HG03064 (cell line): Measurements from ENCODE around the gene LARP1B.
A peak's percentile ranks its signal among the peaks of the same experiment; 100 is the strongest.
"Not testable (repeated sequence)": the region's sequence is repeated elsewhere in the genome, so short reads cannot be mapped to it uniquely, and the experiment has no call there.

ENCODE experiments used
- ATAC-seq: cut with Tn5 transposase; IDR thresholded peaks from one replicate; pipeline ENCODE4 v1.9.1; 2021; ENCODE audit warnings: low read depth; ENCODE audit not compliant: unreplicated experiment

The LARP1B gene

DNA sequence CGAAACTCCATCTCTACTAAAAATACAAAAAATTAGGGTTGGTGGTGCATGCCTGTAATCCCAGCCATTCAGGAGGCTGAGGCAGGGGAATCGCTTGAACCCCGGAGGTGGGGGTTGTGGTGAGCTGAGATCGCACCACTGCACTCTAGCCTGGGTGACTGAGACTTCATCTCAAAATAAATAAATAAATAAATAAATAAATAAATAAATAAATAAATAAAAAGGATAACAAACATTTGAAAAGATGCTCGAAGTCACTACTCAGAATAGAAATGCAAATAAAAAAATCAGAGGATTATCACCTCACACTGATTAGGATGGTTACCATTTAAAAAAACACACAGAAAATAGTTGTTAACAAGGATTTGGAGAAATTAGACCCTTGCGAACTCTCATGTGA is 73.8 kb downstream of the LARP1B start:
- no peak for ATAC-seq

DNA sequence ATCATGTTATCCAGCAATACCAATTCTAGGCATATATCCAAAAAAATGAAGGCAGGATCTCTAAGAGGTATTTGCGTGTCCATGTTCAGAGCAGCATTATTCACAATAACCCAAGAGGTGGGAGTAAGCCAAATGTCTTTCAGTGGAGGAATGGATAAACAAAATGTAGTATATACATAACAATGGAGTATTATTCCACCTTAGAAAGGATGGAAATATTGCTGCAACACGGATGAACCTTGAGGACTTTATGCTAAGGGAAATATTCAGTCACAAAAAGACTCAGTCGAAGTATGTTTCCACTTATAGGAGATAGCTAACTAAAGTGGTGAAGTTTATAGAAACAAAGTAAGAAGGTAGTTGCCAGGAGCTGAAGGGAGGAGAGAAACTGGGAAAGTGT is 74.3 kb downstream of the LARP1B start:
- no peak for ATAC-seq

DNA sequence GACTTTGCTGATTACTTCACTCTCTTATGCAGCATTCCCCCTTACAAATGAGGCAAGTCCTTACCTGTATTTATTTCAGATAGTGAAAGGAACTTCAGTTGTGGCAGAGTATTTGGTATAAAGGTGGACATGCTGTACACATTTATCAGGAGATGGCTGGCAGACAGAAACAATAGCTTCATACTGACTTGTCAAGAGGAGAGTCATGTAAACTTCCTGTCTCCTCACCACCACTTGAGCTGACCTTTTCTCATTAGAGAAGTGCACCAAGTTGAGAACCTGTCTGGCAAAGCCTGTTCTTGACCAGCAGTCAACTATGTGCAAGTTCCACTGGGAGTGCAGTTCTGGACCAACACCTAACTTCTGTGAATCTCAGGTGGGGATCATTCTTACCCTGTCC is 80.8 kb downstream of the LARP1B start:
- no peak for ATAC-seq

DNA sequence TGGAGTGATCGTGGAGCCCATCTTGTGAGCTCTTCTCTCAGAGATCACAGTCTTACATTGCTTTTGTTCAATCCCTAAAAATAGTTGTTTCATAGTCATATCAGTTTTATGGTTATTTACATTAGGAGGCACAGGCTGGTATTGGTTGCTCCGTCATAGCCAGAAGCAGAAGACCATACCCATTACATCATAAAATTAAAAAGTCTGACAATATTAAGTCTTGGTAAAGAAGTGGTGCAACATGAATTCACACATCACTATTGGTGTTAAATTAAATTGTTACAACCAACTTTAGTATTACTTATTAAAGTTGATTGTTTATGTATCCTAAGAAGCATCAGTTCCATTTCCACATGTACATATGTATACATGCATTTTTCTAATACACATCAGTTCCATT is 84.6 kb downstream of the LARP1B start:
- ATAC-seq: no peak

DNA sequence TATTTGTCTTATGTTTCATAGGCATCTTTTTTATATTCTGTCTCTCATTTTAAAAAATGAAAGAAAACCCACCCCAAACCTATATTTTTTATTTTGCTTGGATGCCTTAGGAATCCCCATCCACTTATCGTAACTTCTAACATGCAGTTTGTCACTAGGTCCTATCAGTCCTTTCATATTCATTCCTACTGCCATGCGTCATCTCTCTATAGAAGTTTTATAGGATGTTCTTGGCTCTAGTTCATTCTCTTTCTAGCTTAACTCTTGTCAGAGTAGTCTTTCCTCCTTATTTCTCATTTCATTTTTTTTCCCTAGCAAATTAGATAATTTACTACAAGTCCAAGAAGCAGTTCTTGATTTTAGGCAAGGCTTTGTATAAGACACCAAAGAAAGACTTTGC is 92.7 kb downstream of the LARP1B start:
- no peak for ATAC-seq

DNA sequence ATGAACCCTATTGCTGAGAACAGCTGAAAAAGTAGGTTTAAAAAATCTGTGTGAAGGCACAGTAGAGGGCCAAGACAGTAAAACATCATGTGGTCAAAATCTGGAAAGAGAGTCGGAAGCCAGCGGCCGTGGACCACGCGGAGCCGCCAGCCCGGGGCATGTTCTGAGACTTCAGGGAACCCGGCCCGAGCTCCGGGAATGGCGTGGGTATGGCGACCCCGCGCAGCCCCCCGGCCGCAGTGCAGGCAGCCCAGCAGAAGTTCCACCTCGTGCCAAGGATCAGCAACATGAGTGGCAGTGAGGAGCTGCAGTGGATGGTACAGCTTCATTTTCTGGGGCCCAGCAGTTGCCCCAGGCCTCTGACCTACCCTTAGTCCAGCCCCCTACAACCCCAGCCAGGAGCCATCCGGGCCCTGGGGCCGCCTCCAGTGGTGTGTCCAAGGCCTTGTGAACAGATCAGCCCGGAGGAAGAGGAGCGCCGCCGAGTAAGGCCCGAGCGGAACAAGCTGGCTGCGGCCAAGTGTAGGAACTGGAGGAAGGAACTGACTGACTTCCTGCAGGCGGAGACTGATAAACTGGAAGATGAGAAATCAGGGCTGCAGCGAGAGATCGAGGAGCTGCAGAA is 94.2 kb downstream of the LARP1B start:
- no peak for ATAC-seq

DNA sequence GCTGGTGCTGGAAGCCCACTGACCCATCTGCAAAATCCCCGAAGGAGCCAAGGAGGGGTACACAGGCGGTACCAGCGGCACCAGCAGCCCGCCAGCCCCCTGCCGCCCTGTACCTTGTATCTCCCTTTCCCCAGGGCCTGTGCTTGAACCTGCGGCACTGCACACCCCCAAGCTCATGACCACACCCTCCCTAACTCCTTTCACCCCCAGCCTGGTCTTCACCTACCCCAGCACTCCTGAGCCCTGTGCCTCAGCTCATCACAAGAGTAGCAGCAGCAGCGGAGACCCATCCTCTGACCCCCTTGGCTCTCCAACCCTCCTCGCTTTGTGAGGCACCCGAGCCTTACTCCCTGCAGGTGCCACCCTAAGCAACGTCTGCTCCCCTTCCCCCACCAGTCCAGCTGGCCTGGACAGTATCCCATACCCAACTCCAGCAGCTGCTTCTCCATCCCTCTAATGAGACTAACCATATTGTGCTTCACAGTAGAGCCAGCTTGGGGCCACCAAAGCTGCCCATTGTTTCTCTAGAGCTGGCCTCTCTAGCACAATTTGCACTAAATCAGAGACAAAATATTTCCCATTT is 94.9 kb downstream of the LARP1B start:
- no peak for ATAC-seq

DNA sequence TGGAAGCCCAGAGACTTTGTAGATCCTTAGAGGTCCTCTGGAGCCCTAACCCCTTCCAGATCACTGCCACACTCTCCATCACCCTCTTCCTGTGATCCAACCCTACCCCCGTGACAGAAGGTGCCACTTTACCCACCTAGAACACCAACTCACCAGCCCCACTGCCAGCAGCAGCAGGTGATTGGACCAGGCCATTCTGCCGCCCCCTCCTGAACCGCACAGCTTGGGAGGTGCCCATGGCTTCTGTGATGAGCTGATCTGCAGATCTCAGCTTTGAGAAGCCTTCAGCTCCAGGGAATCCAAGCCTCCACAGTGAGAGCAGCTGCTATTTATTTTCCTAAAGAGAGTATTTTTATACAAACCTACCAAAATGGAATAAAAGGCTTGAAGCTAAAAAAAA is 95.4 kb downstream of the LARP1B start:
- ATAC-seq: not testable (repeated sequence)

DNA sequence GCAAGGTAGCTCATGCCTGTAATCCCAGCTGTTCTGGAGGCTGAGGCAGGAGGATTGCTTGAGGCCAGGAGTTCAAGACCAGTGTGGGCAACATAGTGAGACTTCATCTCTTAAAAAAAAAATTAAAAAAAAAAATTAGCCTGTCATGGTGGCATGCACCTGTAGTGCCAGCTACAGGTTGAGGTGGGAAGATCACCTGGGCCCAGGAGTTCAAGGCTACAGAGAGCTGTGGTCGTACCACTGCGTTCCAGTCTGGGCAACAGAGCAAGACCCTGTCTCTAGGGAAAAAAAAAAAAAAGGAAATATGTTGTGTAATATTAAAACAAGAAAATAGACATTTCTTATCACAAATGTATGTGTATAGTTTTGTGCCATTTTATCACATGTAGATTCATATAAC is 97.8 kb downstream of the LARP1B start:
- no peak for ATAC-seq

DNA sequence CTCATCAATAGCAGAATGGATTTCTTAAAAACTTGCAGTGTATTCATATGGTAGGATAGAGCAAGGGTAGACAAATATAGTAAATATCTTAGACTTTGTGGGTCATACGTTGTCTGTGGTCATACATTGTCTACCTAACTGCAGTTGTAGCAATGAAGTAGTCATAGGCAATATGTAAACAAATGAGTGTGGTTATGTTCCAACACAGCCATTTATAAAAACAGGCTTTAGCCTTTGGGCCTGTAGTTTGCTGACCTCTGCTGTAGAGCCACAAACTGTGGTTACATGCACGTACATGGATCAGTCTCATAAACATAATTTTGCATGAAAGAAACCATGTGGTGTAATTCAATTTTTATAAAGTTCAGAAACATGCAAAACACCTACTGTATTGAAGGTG is 98.9 kb downstream of the LARP1B start:
- ATAC-seq: no peak

DNA sequence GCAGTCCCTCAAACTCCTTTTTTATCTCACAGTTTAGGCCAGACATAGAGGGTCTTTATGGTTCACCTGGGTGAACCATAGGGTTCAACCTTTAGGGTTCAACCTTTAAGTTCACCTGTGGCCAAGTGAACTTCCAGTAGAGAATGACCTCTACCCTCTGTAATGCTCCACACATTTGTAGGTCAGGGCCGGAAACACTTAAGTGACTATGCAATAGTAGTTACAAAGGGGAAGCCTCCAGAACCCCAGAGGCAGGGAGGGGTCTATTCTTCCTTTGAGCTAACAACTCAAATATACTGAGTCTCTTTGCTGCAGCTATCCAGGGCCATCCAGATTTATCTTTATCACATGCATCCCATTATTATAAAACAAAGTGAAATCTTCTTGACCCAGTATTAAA is 100.0 kb downstream of the LARP1B start:
- no peak for ATAC-seq

DNA sequence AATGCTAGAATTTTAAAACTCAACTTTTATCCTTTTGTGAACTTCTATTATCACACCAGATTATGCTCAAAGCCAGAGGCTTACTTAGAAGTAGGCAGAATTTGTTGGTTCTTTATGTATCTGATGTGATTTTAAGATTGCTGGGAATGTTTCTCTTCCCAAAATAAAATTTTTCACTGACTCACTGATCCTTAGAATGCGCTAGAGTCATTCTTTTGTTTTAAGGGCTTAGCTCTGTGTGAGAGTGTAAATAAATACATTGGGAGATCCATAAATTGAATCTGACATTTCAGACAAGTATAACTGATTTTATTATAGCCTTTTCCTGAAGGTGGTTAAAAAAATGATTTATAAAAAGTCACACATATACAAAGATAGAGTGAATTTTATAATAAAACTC is 101.3 kb downstream of the LARP1B start:
- ATAC-seq: no peak

DNA sequence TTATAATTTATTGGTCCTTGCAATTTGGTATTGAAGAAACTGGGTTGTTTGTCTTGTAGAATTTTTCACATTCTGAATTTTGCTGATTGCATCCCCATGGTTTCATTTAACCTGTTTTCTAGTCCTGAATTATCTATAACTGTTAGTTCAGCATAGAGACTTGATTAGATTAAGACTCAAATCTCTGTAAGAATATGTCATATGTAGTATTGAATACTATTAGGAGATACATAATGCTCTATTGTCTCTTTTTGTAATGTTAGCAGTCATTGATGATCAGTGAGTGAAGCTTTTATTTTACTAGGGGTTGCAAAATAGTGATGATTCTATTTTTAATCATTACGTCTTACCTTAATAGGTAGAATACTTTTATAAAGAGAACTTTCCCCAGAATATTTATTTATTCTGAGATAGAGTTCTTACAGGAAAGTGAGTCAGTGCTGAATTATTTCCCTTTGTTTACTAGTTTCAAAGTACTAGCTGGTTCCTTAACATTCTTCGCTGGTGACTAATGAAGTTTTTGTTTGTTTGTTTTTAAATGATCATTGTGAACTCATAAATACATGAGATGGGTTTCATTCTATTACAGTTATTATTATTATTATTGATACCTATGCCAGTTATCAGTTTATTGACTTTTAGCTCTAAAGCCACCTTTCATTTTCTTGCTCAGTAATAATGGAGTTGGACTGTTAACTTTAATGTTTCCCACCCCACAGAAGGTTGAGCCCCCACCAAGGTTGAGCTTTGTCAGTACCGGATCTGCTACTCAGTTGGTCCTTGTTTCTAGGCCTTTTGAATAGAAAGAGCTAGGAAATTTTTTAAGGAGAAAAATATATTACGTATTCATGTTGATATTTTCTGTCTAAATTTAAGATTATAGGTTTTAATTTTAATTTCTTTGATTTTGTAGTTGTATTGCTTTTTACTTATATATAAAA is 102.3 kb downstream of the LARP1B start:
- ATAC-seq: no peak

DNA sequence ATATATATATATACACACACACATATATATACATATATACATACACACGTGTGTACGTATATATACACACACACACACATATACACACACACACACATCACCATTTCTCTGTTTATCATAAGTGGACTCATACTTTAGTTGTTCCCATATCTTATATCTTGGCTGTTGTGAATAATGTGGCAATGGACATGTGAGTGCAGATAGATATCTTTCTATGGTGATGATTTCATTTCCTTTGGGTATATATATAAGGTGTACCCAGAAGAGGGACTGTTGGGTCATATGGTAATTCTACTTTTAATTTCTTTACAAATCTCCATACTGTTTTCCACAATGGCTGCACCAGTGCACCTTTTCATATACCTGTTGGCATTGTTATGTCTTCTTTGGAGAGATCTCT is 105.9 kb downstream of the LARP1B start:
- ATAC-seq: no peak

DNA sequence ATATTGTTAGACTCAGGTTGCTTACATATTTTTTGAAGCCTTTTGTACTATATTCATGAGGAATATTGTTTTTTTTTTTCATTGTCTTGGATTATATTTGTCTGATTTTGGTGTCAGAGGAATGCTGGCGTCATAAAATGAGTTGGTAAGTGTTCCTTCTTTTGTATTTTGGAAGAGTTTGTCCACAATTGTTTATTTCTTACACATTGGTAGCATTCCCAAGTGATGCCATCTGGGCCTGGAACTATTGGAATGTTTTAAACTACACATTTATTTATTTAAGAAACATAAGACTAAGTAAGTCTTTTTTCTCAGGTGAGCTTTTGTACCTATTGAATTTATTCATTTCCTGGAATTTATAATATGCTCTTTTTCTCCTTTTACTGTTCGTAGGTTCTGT is 107.6 kb downstream of the LARP1B start:
- no peak for ATAC-seq

DNA sequence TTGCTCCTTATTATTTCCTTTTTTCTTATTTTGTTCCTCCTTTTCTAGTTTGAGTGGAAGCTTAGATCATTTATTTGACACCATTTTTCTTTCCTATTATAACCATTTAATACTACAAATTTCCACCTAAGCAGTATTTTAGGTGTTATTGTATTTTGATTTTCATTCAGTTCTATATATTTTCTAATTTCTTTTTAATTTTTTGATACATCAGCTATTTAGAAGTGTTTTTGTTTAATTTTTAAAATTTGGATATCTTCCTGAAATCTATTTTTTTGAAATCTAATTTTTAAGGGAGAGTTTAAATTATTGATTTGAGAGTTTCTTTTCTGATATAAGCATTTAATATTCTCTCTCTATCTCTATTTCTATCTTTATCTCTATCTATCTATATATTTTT is 108.1 kb downstream of the LARP1B start:
- ATAC-seq: no peak

DNA sequence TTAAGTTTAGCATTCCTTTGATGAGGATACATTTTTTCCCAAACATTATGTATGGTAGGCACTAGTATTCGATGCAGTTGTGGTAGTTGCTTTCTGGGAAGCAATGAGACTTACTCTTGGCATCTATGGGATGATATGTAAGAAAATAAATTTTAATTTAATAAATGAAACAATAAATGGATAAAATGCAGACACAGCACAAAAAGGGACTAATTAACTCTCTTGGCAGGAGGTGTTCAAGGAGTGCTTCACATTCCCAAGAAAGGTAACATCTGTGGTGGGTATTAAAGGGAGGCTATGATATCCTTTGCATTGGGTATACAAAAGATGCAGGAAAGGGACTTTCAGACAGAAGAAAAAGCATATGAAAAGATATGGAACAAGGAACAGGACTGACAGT is 115.5 kb downstream of the LARP1B start:
- ATAC-seq: no peak

DNA sequence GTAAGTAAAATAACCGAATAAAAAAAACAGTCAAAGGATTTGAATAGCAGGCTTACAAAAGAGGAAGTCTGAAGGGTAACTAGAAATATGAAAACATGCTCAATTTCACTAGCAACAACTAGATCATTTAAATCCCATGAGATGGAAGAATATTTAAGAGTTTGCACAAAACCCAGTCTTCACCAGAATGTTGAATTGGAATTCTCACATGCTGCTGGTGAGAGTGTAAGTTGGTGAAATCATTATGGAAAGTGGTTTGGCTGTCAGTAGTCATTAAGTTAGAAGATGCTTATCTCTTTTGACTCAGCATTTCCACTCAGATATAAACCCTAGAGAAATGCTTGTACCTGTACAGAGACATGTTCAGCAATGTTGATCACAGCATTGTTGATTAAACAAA is 116.4 kb downstream of the LARP1B start:
- ATAC-seq: no peak

DNA sequence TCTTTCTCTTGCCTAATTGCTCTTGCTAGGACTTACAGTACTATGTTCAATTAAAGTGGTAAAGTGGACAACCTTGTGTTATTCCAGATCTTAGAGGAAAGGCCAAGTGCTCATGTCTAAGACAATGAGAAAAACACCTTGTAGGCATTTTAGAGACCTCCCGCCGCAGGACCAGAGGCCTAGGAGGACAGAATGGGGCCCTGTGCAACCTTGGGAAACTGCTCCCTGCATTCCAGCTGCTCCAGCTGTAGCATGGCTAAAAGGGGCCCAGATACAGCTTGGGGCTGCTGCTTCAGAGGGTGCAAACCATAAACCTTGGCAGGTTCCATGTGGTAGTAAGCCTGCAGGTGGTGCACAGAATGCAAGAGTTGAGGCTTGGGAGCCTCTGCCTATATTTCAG is 125.5 kb downstream of the LARP1B start:
- ATAC-seq: no peak

DNA sequence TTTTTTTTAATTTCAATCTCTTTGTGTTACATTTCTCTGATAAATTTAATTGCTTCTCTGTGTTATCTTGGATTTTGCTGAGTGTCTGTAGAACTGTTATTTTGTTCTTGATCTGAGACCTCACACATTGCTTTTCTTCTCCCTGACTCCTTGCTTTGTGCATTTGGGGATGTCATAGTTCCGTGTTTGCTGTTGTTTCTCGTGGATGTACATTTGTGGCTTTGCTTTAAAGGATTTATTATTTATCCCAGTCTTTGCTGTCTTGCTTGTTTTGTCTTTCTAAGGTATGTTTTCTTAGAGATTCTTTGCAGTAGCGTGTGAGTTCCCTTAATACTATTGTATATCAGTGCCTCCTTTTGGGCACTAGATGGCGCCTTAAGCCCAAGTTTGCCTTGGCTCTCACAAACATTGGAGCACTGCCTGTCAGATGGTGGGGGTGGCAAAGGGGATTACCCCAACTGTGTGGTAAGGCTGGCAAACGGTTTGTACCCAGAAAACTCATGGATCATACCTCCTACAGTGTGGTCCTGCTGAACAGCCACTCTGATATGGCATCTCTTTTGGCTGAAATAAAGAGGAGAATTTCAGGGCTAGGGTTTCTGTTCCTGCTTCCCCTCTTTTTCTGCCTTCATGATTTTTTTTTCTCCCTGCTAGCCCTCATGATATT is 130.1 kb downstream of the LARP1B start:
- ATAC-seq: peak; percentile 96
